Osteocyte (in vitro differentiated cells): ENCODE measurements around the gene AHR. TPM values are rescaled to one million over a fixed set of nuclear protein-coding genes. Genes with fewer than 3 reads are reported as not detected.
A peak's percentile ranks its signal among the peaks of the same experiment; 100 is the strongest.

Source experiments
- DNase-seq: peaks from one replicate; pipeline ENCODE4 v3.0.0; 2021; ENCODE audit warnings: mixed read lengths; ENCODE audit not compliant: unreplicated experiment; ENCODE audit errors: extremely low spot score
- H3K27ac Mint-ChIP-seq: one replicate; pipeline ENCODE4 v1.8.0; 2021; ENCODE audit warnings: mild to moderate bottlenecking, mixed read lengths; ENCODE audit not compliant: unreplicated experiment
- H3K27me3 Mint-ChIP-seq: one replicate; pipeline ENCODE4 v1.8.0; 2021; ENCODE audit warnings: mixed read lengths; ENCODE audit not compliant: unreplicated experiment
- H3K36me3 Mint-ChIP-seq: one replicate; pipeline ENCODE4 v1.8.0; 2021; ENCODE audit warnings: mixed read lengths; ENCODE audit not compliant: unreplicated experiment
- H3K4me1 Mint-ChIP-seq: one replicate; pipeline ENCODE4 v1.8.0; 2021; ENCODE audit warnings: mixed read lengths; ENCODE audit not compliant: unreplicated experiment
- H3K4me3 Mint-ChIP-seq: one replicate; pipeline ENCODE4 v1.8.0; 2021; ENCODE audit warnings: mild to moderate bottlenecking, moderate library complexity, mixed read lengths; ENCODE audit not compliant: unreplicated experiment
- H3K9me3 Mint-ChIP-seq: one replicate; pipeline ENCODE4 v1.8.0; 2021; ENCODE audit warnings: mixed read lengths; ENCODE audit not compliant: unreplicated experiment
- total RNA-seq: library from RNA; stranded (reverse); gene quantifications from 2 replicates; pipeline ENCODE4 v1.2.1, GENCODE V29; 2021
- TF ChIP-seq, protein P1 (sequence below): fragments of 200-600 bp; sonication (generic); IDR thresholded peaks from 2 replicates; pipeline ENCODE4 v1.5.0; 2021; ENCODE audit warnings: antibody characterized with exemption, mild to moderate bottlenecking, moderate library complexity

Gene AHR
- total RNA-seq, 1 donor from 2014 or later = 270 TPM

DNA sequence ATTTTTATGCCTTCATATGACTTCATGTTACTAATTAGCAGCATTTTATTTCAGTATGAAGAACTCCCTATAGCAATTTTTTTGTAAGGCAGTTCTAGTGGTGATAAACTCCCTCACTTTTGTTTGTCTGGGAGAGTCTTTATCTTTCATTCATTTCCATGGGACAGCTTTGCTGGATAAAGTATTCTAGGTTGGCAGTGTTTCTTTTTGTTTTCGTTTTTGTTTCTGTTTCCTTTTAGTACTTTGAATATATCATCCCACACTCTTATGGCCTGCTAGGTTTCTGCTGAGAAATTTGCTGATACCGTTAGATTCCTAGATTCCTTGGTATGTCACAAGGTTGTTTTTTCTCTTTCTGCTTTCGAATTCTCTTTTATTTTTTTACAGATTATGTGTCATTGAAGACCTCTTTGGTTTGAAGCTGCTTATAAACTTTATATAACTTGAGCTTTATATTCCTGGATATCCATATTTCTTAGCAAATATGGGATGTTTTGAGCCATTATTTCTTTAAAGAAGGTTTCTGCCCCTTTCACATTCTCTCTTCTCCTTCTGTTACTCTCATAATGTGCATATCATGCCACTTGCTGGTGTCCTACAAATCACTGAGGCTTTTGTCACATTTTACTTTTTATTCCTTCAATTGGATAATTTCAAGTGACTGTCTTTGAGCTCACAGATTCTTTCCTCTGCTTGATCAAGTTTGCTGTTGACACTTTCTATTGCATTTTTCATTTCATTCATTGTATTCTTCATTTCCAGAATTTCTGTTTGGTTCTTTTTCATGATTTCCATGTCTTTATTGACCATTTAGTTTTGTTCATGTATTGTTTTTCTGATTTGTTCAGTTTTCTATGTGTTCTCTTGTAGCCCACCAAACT, 28.9 kb upstream of the AHR start:
- no peak for DNase-seq
- peaks cover 49% of the 10 kb centered on the region for H3K9me3 Mint-ChIP-seq
- H3K4me3 Mint-ChIP-seq = no peak overlapping the region
- H3K4me1 Mint-ChIP-seq = peaks cover 7% of the 10 kb centered on the region
- TF ChIP-seq, protein P1, sequence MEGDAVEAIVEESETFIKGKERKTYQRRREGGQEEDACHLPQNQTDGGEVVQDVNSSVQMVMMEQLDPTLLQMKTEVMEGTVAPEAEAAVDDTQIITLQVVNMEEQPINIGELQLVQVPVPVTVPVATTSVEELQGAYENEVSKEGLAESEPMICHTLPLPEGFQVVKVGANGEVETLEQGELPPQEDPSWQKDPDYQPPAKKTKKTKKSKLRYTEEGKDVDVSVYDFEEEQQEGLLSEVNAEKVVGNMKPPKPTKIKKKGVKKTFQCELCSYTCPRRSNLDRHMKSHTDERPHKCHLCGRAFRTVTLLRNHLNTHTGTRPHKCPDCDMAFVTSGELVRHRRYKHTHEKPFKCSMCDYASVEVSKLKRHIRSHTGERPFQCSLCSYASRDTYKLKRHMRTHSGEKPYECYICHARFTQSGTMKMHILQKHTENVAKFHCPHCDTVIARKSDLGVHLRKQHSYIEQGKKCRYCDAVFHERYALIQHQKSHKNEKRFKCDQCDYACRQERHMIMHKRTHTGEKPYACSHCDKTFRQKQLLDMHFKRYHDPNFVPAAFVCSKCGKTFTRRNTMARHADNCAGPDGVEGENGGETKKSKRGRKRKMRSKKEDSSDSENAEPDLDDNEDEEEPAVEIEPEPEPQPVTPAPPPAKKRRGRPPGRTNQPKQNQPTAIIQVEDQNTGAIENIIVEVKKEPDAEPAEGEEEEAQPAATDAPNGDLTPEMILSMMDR = no peak
- no peak overlapping the region for H3K27ac Mint-ChIP-seq
- H3K36me3 Mint-ChIP-seq = peaks cover 28% of the 10 kb centered on the region
- H3K27me3 Mint-ChIP-seq = no peaks in the 10 kb centered on the region

DNA sequence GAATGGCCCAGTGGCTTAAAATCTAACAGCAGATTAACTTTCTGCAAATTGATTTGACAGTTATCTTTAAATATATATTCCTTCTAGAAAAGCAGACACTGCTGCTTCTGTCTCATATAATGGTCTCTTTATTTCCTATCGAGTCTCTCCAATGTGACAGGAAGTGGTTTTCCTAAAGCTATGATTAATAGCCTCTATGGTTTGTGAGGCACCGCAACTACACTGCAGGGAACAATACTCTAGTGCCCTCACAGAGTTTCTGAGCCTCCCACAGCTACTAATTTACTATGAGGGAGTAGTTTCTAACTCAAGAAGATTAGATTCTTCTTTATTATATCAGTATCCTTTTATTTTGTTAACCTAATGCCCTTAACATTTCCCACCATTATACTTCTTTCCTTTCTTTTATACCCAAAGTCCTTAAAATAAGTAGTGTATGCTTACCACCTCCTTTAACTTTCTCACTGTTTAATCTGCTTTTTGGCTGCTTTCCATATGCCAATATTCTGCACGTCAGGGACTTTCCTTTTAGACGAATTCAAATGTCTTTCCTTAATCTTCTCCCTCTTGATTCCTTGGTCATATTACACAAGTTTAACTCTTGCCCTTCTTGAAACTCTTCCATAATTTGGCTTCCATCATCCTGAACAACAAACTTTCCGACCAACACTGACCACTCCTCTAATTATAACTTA, 23.8 kb upstream of the AHR start:
- TF ChIP-seq, protein P1 = no peak
- H3K36me3 Mint-ChIP-seq = peaks cover 5% of the 10 kb centered on the region
- H3K4me3 Mint-ChIP-seq = peak overlapping the region; percentile 23
- peaks cover 13% of the 10 kb centered on the region for H3K9me3 Mint-ChIP-seq
- H3K27ac Mint-ChIP-seq = peak overlapping the region; percentile 96
- no peaks in the 10 kb centered on the region for H3K27me3 Mint-ChIP-seq
- H3K4me1 Mint-ChIP-seq = peaks cover 32% of the 10 kb centered on the region
- DNase-seq = no peak

DNA sequence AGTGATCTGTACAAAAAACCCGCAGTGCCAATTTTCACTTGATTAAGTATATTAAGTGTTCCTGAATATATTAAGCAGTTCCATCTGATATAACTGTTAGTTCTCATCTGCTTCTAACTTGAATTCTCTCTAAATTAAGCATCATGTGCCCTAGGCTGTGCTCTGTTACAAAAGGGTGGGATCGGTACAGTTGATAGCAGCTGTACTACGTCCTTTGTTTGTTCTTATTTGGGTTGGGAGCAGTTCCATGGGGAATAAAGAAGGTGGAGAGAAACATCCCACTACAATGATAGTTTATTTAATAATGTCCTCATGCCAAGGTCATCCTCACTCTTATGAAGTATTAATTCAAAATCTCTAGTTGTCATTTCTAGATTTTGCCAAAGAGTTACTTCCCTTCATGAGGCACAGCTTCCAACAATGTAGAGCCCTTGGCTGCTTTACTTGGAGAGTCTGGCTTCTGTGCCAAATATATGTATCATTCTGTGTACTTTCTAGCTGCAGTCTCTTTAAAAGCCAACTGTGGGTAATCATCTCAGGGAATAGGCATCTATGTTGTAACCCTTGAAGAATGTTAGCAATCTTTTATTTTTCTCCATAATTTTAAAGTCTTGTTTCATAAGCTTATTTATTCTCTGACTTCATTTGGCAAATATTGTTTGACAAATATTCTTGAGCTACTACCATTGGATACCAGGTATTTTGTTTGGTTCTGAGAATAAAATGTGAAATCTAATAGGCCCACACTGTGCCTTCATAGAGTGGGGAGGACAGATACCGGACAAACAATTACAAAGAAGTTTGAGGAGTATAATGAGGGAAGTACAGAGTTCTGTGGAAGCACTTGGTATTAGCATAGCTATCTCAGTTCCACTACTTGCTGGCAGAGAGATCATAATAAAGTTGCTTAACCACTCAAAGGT, 22.4 kb upstream of the AHR start:
- no peaks in the 10 kb centered on the region for H3K27me3 Mint-ChIP-seq
- no peak for DNase-seq
- peak overlapping the region; percentile 33 for H3K4me3 Mint-ChIP-seq
- H3K4me1 Mint-ChIP-seq = peaks cover 32% of the 10 kb centered on the region
- H3K9me3 Mint-ChIP-seq = peaks cover 10% of the 10 kb centered on the region
- peaks cover 2% of the 10 kb centered on the region for H3K36me3 Mint-ChIP-seq
- peak overlapping the region; percentile 96 for H3K27ac Mint-ChIP-seq
- TF ChIP-seq, protein P1 = no peak

DNA sequence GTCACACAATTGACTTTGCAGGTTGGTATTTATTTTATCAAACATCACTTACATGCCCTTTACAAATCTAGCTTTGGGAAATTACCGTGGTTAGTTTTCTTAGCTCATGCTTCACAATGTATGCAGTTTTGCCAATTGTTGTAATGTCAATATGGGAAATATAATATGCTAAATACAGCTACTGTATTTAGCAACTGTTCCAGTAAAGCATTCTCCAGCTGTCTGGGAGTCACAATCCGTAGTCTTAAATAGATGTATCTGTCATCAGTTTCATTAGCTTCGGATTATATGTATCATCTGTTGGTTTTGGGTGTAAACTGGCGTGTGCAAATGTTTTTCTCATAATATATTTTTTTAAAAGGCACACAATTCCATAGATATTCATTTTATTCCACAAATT, 19.4 kb upstream of the AHR start:
- H3K4me3 Mint-ChIP-seq = no peak overlapping the region
- H3K27ac Mint-ChIP-seq = no peak overlapping the region
- DNase-seq = no peak
- no peaks in the 10 kb centered on the region for H3K27me3 Mint-ChIP-seq
- peaks cover 2% of the 10 kb centered on the region for H3K9me3 Mint-ChIP-seq
- peaks cover under 1% of the 10 kb centered on the region for H3K36me3 Mint-ChIP-seq
- TF ChIP-seq, protein P1 = no peak
- peaks cover 31% of the 10 kb centered on the region for H3K4me1 Mint-ChIP-seq
